Activated CD4-positive, alpha-beta T cell treated with anti-CD3 and anti-CD28 coated beads for 4 hours (primary cell): ENCODE results near the gene PDE4B.

Experiments used
- DNase-seq, 2 donors: peaks; one replicate each; pipeline ENCODE4 v3.0.0-alpha.2; 2020

Gene PDE4B

GRCh38 chr1:65890201-65890843 is 97.6 kb downstream of the PDE4B start:
- DNase-seq = no peak

GRCh38 chr1:65894738-65895605 is 102.3 kb downstream of the PDE4B start:
- DNase-seq = no peak

GRCh38 chr1:65896721-65897120 is 104.0 kb downstream of the PDE4B start:
- no peak for DNase-seq

GRCh38 chr1:65897485-65897884 is 104.8 kb downstream of the PDE4B start:
- no peak for DNase-seq

GRCh38 chr1:65904681-65905083 is 112.0 kb downstream of the PDE4B start:
- no peak for DNase-seq

GRCh38 chr1:65910432-65910831 is 117.7 kb downstream of the PDE4B start:
- DNase-seq = no peak

GRCh38 chr1:65911679-65912078 is 119.0 kb downstream of the PDE4B start:
- DNase-seq = no peak

- DNase-seq = no peak
Measured at GRCh38 chr1:65918564-65918963, 125.9 kb downstream of the PDE4B start.

- no peak for DNase-seq
Measured at GRCh38 chr1:65921446-65921845, 128.8 kb downstream of the PDE4B start.

- no peak for DNase-seq
Measured at GRCh38 chr1:65924471-65924870, 131.8 kb downstream of the PDE4B start.

- no peak for DNase-seq
Measured at GRCh38 chr1:65938506-65938905, 145.8 kb downstream of the PDE4B start.

- DNase-seq = no peak
Measured at GRCh38 chr1:65939191-65939590, 146.5 kb downstream of the PDE4B start.

GRCh38 chr1:65939636-65940035 is 146.9 kb downstream of the PDE4B start:
- no peak for DNase-seq

GRCh38 chr1:65940126-65940525 is 147.4 kb downstream of the PDE4B start:
- no peak for DNase-seq

- no peak for DNase-seq
Measured at GRCh38 chr1:65942476-65942875, 149.8 kb downstream of the PDE4B start.

GRCh38 chr1:65946376-65946775 is 153.7 kb downstream of the PDE4B start:
- DNase-seq = no peak

- DNase-seq = no peak
Measured at GRCh38 chr1:65946960-65947359, 154.3 kb downstream of the PDE4B start.

GRCh38 chr1:65948609-65949229 is 156.0 kb downstream of the PDE4B start:
- no peak for DNase-seq

- DNase-seq = no peak
Measured at GRCh38 chr1:65949230-65949626, 156.5 kb downstream of the PDE4B start.

- DNase-seq = no peak
Measured at GRCh38 chr1:65949933-65950332, 157.2 kb downstream of the PDE4B start.

GRCh38 chr1:65952696-65953095 is 160.0 kb downstream of the PDE4B start:
- no peak for DNase-seq

- no peak for DNase-seq
Measured at GRCh38 chr1:65953170-65953569, 160.5 kb downstream of the PDE4B start.

- no peak for DNase-seq
Measured at GRCh38 chr1:65955071-65955470, 162.4 kb downstream of the PDE4B start.

GRCh38 chr1:65955503-65955902 is 162.8 kb downstream of the PDE4B start:
- DNase-seq = no peak
